GM13977 (cell line): ENCODE results near the gene TMF1.

Experiments used
- DNase-seq: peaks from one replicate; pipeline ENCODE4 v3.0.0; 2012; ENCODE audit warnings: low spot score
- CTCF ChIP-seq: IDR thresholded peaks from 2 replicates; pipeline ENCODE4 v1.5.1; 2012; ENCODE audit warnings: mild to moderate bottlenecking, control low read depth; ENCODE audit not compliant: insufficient read depth; ENCODE audit errors: extremely low read depth, missing control alignments
- in situ Hi-C: fragments of 300-500 bp; cut with MboI; formaldehyde crosslinking; loops from one replicate; pipeline ENCODE4 v1.12.0; 2022; ENCODE audit warnings: low sequenced_read_pairs, low pct_unique_long_range_greater_than_20kb, mixed read lengths, inconsistent platforms; ENCODE audit not compliant: unreplicated experiment

The TMF1 gene

DNA sequence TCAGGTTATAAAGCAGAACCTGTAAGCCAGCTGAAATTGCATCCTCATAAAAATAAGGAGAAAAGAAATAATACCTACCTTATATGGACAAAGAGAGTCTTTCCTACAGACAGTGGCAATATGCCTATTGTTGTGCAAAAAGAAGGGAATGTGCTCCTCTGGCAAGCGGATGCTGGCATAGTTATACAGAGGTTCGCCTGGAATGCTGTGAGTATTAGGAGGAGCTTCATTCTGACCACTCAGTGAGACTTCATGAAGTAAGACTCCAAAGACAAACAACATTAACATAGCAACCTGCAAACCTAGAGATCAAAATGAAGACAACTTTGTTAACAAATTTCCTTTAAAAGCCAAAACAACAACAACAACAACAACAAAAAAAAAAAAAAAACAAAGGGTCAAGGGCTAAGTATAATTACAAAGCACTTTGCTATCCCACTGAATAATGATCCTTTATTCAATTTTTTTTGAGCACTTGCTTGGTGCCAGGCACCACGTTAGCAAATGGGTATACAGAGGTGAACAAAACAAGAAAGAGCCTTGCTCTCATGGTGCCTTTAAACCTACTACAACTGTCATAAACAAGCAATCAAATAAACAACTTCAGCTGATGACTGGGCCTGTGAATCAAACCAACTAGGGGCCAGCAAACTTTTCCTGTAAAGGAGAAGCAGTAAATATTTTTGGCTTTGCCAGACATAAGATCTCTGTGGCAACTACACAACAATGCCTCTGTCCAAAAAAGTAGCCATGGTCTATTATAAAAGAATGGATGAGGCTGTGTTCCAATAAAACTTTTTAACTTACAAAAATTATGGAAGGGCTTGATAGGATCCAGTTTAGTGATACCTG is 42.3 kb downstream of the TMF1 start:
- DNase-seq, result no peak
- in situ Hi-C loops, result no loop called here
- no peak for TF ChIP-seq CTCF

- in situ Hi-C loops, result no loop called here
- DNase-seq, result no peak
- no peak for TF ChIP-seq CTCF
These were observed 43.2 kb downstream of the TMF1 start for GRCh38 chr3:69008980-69009379.

GRCh38 chr3:69005791-69006482 is 46.2 kb downstream of the TMF1 start:
- in situ Hi-C loops, result no loop called here
- DNase-seq, result no peak
- TF ChIP-seq CTCF, result no peak

DNA sequence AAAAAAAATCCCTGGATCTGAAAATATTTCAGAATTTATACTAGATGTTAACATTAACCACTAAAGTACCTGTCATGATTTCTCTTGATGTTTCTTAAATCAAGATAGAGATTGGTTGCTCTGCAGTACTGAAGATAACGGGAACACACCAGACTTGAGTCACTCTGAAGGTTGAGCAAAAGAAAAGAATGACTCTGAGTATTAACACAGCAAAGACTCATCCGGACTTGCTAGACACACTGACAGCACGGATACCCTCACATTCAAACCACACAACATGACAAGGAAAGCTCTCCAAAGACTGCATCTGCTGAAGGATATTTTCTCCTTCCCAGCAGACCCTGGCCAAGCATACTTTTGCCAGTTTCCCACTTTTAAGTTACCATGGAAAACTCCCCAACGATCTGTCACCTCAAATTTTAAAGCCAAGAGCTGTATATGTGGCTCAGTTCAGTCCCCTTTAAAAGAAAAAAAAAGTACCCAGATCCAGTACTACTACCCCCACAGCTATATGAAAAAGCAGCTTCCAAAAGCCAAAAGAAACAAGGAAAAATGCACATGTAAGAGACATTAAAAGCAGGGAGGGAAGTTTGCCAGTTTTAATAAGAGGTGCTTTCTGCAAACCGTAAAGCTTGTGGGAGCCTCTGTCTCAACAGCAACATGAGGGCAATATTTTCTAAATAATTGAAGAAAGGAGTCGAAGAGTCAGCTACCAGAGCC is 46.9 kb downstream of the TMF1 start:
- no peak for TF ChIP-seq CTCF
- in situ Hi-C loops, result no loop called here
- no peak for DNase-seq

- no peak for DNase-seq
- in situ Hi-C loops, result no loop called here
- no peak for TF ChIP-seq CTCF
These were observed 48.0 kb downstream of the TMF1 start for GRCh38 chr3:69004138-69004537.

DNA sequence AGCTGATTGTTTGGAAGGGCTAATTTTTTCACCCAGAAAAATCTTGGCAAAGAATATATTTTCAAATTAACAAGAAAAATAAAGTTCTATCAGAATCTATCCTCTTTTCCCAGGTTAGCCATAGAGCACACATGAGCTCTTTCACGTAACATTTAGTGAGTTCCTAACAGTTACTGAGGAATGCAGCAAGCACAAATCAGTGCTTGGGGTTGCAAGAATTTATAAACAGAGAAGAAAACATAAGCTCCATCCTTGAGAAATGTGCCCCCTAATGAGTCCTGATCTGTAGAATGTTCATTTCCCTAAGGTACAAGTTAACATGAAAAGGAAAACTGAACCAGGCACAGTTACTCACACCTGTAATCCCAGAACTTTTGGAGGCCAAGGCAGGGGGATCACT is 52.5 kb downstream of the TMF1 start:
- no peak for DNase-seq
- no peak for TF ChIP-seq CTCF
- in situ Hi-C loops, result no loop called here
